ENCODE results near the gene ANXA3. TPM values are rescaled to one million over a fixed set of nuclear protein-coding genes. Genes with fewer than 3 reads are reported as not detected.

The ANXA3 gene
- total RNA-seq, 1 donor from 2014 or later = 68.7 TPM

GRCh38 chr4:78599147-78599546 lies 47.6 kb downstream of the ANXA3 start:
- H3K27ac Mint-ChIP-seq (ENCODE audit: unreplicated experiment) = no peak overlapping the region
- no peaks in the 10 kb centered on the region for H3K4me1 Mint-ChIP-seq (ENCODE audit: low read depth, unreplicated experiment)
- H3K4me3 Mint-ChIP-seq (ENCODE audit: unreplicated experiment) = no peak overlapping the region

GRCh38 chr4:78599931-78600375 lies 48.4 kb downstream of the ANXA3 start:
- no peaks in the 10 kb centered on the region for H3K4me1 ChIP-seq (ENCODE audit: insufficient read depth, low read length)
- DNase-seq (ENCODE audit: low read depth) = no peak
- H3K9ac ChIP-seq (ENCODE audit: low read length) = no peak overlapping the region
- Mint-ChIP-seq H3K27me3 (ENCODE audit: low read depth, unreplicated experiment) (no peaks in the 10 kb centered on the region), H3K27ac (ENCODE audit: unreplicated experiment) (no peak overlapping the region), H3K4me3 (ENCODE audit: unreplicated experiment) (no peak overlapping the region), H3K9me3 (ENCODE audit: unreplicated experiment) (no peaks in the 10 kb centered on the region), H3K36me3 (ENCODE audit: low read depth, unreplicated experiment) (peaks cover 12% of the 10 kb centered on the region), H3K4me1 (ENCODE audit: low read depth, unreplicated experiment) (no peaks in the 10 kb centered on the region)
- H3K27me3 ChIP-seq (ENCODE audit: insufficient read depth, low read length) = no peaks in the 10 kb centered on the region
- no peak overlapping the region for H3K4me3 ChIP-seq (ENCODE audit: insufficient read depth, low read depth, low read length)
- H3K9me3 ChIP-seq (ENCODE audit: insufficient read depth, low read depth, low read length) = no peaks in the 10 kb centered on the region
- H3K36me3 ChIP-seq (ENCODE audit: insufficient read depth, low read length) = no peaks in the 10 kb centered on the region
- TF ChIP-seq CTCF (IDR thresholded peaks at IDR 0.05; ENCODE audit: insufficient read depth, low read depth, low read length) (no peak), EZH2 (IDR thresholded peaks at IDR 0.05; ENCODE audit: insufficient read depth, low read length) (no peak)
- H3K4me2 ChIP-seq (ENCODE audit: low read length) = no peak overlapping the region
- H4K20me1 ChIP-seq (ENCODE audit: insufficient read depth, low read length) = no peaks in the 10 kb centered on the region
- no peaks in the 10 kb centered on the region for H3K79me2 ChIP-seq (ENCODE audit: insufficient read depth, low read length)
- no peak for FAIRE-seq
- H2AFZ ChIP-seq (ENCODE audit: low read depth, low read length) = no peak overlapping the region
- H3K27ac ChIP-seq (ENCODE audit: low read depth, low read length) = no peak overlapping the region

More at GRCh38 chr4:78599147-78599546, 47.6 kb downstream of the ANXA3 start:
- H3K4me3 ChIP-seq (ENCODE audit: insufficient read depth, low read depth, low read length) = no peak overlapping the region
- FAIRE-seq (no peak), DNase-seq (ENCODE audit: low read depth) (no peak)
- H3K4me1 ChIP-seq (ENCODE audit: insufficient read depth, low read length) = no peaks in the 10 kb centered on the region
- no peaks in the 10 kb centered on the region for H3K27me3 ChIP-seq (ENCODE audit: insufficient read depth, low read length)
- H3K4me2 ChIP-seq (ENCODE audit: low read length) = no peak overlapping the region
- no peaks in the 10 kb centered on the region for H3K79me2 ChIP-seq (ENCODE audit: insufficient read depth, low read length)
- H2AFZ ChIP-seq (ENCODE audit: low read depth, low read length) = no peak overlapping the region
- Mint-ChIP-seq H3K27me3 (ENCODE audit: low read depth, unreplicated experiment) (no peaks in the 10 kb centered on the region), H3K36me3 (ENCODE audit: low read depth, unreplicated experiment) (peaks cover 12% of the 10 kb centered on the region), H3K9me3 (ENCODE audit: unreplicated experiment) (no peaks in the 10 kb centered on the region)
- no peaks in the 10 kb centered on the region for H4K20me1 ChIP-seq (ENCODE audit: insufficient read depth, low read length)
- no peak overlapping the region for H3K27ac ChIP-seq (ENCODE audit: low read depth, low read length)
- H3K36me3 ChIP-seq (ENCODE audit: insufficient read depth, low read length) = no peaks in the 10 kb centered on the region
- no peak for TF ChIP-seq CTCF (IDR thresholded peaks at IDR 0.05; ENCODE audit: insufficient read depth, low read depth, low read length)
- TF ChIP-seq EZH2 (IDR thresholded peaks at IDR 0.05; ENCODE audit: insufficient read depth, low read length) = no peak
- H3K9me3 ChIP-seq (ENCODE audit: insufficient read depth, low read depth, low read length) = no peaks in the 10 kb centered on the region
- H3K9ac ChIP-seq (ENCODE audit: low read length) = no peak overlapping the region

- DNase-seq (ENCODE audit: low read depth) = peak; percentile 53
- Histone ChIP-seq H3K27me3 (ENCODE audit: insufficient read depth, low read length) (no peaks in the 10 kb centered on the region), H3K36me3 (ENCODE audit: insufficient read depth, low read length) (no peaks in the 10 kb centered on the region), H3K79me2 (ENCODE audit: insufficient read depth, low read length) (no peaks in the 10 kb centered on the region), H4K20me1 (ENCODE audit: insufficient read depth, low read length) (no peaks in the 10 kb centered on the region), H3K4me2 (ENCODE audit: low read length) (no peak overlapping the region), H3K4me3 (ENCODE audit: insufficient read depth, low read depth, low read length) (no peak overlapping the region), H3K9me3 (ENCODE audit: insufficient read depth, low read depth, low read length) (no peaks in the 10 kb centered on the region), H3K27ac (ENCODE audit: low read depth, low read length) (no peak overlapping the region), H2AFZ (ENCODE audit: low read depth, low read length) (no peak overlapping the region), H3K9ac (ENCODE audit: low read length) (no peak overlapping the region), H3K4me1 (ENCODE audit: insufficient read depth, low read length) (no peaks in the 10 kb centered on the region)
- peaks cover 7% of the 10 kb centered on the region for H3K36me3 Mint-ChIP-seq (ENCODE audit: low read depth, unreplicated experiment)
- no peak for TF ChIP-seq CTCF (IDR thresholded peaks at IDR 0.05; ENCODE audit: insufficient read depth, low read depth, low read length)
- TF ChIP-seq EZH2 (IDR thresholded peaks at IDR 0.05; ENCODE audit: insufficient read depth, low read length) = no peak
- no peak overlapping the region for H3K27ac Mint-ChIP-seq (ENCODE audit: unreplicated experiment)
- no peak for FAIRE-seq
- H3K27me3 Mint-ChIP-seq (ENCODE audit: low read depth, unreplicated experiment) = no peaks in the 10 kb centered on the region
- H3K9me3 Mint-ChIP-seq (ENCODE audit: unreplicated experiment) = no peaks in the 10 kb centered on the region
- no peak overlapping the region for H3K4me3 Mint-ChIP-seq (ENCODE audit: unreplicated experiment)
- H3K4me1 Mint-ChIP-seq (ENCODE audit: low read depth, unreplicated experiment) = no peaks in the 10 kb centered on the region
These were observed 49.4 kb downstream of the ANXA3 start for GRCh38 chr4:78601013-78601412.
